GM12874 (cell line): ENCODE measurements around the gene CCDC18.
A peak's percentile ranks its signal among the peaks of the same experiment; 100 is the strongest.

Experiments used
- TF ChIP-seq, protein P1 (sequence below): IDR thresholded peaks from 2 replicates; pipeline ENCODE4 v1.5.1; 2011; ENCODE audit warnings: low read depth, mild to moderate bottlenecking, control low read depth, low read length, moderate library complexity; ENCODE audit not compliant: insufficient read depth

Gene CCDC18

DNA sequence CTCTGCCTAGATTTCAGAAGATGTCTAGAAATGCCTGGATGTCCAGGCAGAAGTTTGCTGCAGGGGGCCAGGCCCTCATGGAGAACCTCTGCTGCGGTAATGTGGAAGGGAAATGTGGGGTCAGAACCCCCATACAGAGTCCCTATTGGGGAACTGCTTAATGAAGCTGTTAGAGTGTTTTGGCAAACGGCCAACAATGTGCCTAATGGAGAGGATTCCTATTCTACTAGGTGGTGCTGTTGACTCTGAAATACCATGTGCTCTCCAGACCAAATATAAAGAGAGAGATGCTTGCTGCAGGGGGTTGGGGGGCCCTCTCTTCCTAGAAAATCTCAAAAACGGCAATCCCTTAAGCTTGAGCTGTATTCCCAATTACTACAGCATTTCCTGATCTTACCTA is 108.0 kb downstream of the CCDC18 start:
- TF ChIP-seq, protein P1, sequence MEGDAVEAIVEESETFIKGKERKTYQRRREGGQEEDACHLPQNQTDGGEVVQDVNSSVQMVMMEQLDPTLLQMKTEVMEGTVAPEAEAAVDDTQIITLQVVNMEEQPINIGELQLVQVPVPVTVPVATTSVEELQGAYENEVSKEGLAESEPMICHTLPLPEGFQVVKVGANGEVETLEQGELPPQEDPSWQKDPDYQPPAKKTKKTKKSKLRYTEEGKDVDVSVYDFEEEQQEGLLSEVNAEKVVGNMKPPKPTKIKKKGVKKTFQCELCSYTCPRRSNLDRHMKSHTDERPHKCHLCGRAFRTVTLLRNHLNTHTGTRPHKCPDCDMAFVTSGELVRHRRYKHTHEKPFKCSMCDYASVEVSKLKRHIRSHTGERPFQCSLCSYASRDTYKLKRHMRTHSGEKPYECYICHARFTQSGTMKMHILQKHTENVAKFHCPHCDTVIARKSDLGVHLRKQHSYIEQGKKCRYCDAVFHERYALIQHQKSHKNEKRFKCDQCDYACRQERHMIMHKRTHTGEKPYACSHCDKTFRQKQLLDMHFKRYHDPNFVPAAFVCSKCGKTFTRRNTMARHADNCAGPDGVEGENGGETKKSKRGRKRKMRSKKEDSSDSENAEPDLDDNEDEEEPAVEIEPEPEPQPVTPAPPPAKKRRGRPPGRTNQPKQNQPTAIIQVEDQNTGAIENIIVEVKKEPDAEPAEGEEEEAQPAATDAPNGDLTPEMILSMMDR = no peak

DNA sequence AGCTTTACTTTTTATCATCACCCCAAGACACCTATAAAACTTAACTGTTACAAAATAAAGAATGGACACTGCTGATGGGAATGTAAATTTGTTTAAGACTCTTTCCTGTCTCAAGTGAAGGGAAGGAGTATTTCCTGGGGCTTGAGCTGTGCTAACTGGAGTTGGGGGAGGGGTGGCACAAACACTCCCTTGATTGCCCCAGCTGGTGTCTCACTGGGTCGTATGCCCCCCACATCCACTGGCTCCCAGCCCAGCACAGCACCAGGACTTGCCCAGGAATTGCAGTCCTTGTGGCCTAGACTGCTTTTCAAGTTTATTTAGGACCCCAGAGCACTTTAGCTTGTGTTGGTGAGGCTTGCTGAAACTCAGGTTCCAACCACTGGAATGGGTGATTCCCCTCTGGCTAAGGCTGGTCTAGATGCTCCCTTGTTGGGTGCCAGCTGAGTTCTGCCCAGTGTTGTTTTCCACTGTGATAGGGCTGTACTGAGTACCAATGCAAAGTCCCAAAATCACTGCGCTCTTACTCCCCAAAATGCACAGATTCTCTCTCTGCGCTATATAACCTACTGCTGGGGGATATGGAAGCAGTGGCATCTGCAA is 116.1 kb downstream of the CCDC18 start:
- TF ChIP-seq, protein P1 = no peak

DNA sequence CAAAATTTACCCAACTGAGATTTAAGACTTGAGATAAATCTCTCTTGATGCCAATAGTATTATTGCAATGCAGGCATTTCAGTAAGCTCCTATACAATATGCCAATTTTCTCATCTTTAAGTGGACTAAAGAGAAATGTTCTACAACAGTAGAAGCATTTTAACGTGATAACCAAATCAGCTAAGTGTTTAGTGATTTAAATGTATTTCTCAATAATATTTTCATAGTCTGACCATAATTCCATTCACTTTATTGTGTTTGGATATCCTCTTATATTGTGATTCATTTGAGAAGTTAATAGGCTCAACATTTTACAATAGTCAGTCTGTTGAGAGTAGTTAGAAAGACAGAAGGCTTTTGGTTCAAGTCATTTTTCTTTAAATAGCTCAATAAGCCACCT is 120.6 kb downstream of the CCDC18 start:
- TF ChIP-seq, protein P1 = no peak

DNA sequence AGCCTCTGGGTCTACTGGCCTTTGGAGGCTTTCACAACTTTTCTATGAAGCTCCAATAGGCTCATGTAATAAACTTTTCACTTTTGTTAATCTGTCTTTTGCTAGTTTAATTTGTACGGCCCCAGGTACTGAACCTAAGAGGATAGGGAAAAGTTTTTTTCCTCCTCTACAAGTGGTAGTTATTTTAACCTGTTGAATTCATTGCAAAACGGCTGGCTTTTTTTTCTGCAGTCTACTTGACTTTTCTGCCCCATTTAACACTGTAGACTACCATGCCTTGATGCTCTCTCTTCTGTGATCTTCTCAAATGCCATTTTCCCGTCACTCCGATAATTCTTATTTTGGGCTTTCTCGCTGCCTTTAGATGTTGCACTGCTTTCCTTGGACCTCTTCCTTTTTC is 121.6 kb downstream of the CCDC18 start:
- TF ChIP-seq, protein P1 = no peak

DNA sequence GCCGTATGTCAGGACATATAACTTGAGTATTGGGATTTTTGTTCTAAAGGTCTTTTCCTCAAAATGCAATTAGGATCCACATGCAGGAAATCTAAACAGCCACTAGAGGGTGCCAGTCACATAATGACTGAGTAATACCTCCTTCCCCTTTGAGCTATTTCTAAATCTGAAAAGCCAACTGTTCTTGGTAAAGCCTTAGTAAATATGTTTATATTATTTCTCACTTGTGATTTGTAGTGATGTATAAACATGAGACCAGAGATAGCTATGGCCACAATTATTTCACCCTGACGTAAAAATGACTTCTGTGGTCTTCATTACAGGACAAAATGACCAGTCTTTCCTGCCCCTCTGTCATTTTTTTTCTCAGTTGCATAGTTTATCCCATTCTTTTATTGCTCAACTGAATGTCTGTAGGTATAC is 124.2 kb downstream of the CCDC18 start:
- TF ChIP-seq, protein P1 = peak; percentile 66

DNA sequence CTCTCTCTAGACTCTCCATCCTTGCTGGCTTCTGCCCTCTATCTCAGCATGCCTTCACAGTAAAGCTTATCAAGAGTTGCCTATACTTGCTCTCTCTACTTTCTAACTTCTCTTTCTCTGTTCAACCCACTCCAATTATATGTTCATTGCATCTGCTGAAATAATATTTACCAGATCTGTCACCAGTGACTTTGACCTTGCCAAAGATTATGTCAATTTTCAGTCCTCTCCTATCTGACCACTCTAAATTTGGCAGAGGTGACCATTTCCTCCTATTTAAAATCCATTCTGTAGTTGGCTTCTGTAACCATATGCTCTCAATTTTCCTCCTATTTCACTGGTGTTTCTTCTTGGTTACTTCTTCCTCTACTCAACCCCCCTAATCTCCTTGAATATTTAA is 126.4 kb downstream of the CCDC18 start:
- TF ChIP-seq, protein P1 = no peak

DNA sequence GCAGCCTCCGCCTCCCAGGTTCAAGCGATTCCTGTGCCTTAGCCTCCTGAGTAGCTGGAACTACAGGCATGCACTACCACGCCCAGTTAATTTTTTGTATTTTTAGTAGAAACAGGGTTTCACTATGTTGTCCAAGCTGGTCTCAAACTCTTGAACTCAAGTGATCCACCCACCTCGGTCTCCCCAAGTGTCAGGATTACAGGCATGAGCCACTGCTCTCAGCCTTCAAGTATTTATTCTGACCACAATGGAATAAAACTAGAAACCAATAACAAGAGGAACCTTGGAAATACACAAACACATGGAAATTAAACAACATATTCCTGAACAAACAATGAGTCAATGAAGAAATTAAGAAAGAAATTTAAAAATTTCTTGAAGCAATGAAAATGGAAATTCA is 132.5 kb downstream of the CCDC18 start:
- TF ChIP-seq, protein P1 = no peak
